NCI-H1417 treated with DMSO at 0.1 percent for 48 hours (cell line): ENCODE data around the gene ANKRD26.

Experiments
- DNase-seq: peaks from one replicate; lab custom pipeline; 2025; lab: John Stamatoyannopoulos, UW

Gene ANKRD26

GRCh38 chr10:27019827-27020226, 80.5 kb downstream of the ANKRD26 start:
- DNase-seq, result no peak

GRCh38 chr10:26997610-26998009, 102.7 kb downstream of the ANKRD26 start:
- no peak for DNase-seq

- no peak for DNase-seq
Measured at GRCh38 chr10:26994743-26995142, 105.6 kb downstream of the ANKRD26 start.

- DNase-seq, result no peak
Measured at GRCh38 chr10:26987851-26988250, 112.4 kb downstream of the ANKRD26 start.

GRCh38 chr10:26983156-26983555, 117.1 kb downstream of the ANKRD26 start:
- DNase-seq, result no peak

GRCh38 chr10:26982058-26982457, 118.2 kb downstream of the ANKRD26 start:
- DNase-seq, result no peak

- no peak for DNase-seq
Measured at GRCh38 chr10:26981232-26981824, 119.0 kb downstream of the ANKRD26 start.

GRCh38 chr10:26978519-26978918, 121.8 kb downstream of the ANKRD26 start:
- no peak for DNase-seq

- no peak for DNase-seq
Measured at GRCh38 chr10:26977635-26978034, 122.7 kb downstream of the ANKRD26 start.

- no peak for DNase-seq
Measured at GRCh38 chr10:26970667-26971066, 129.6 kb downstream of the ANKRD26 start.

GRCh38 chr10:26969145-26969926, 131.0 kb downstream of the ANKRD26 start:
- no peak for DNase-seq

- DNase-seq, result no peak
Measured at GRCh38 chr10:26962835-26963234, 137.5 kb downstream of the ANKRD26 start.

GRCh38 chr10:26960308-26960707, 140.0 kb downstream of the ANKRD26 start:
- no peak for DNase-seq

GRCh38 chr10:26959841-26960240, 140.5 kb downstream of the ANKRD26 start:
- no peak for DNase-seq
